ENCODE measurements around the gene SLC22A5.

- TF ChIP-seq CTCF (conservative IDR thresholded peaks at IDR 0.05; ENCODE audit: low read length) (no peak), EZH2phosphoT487 (IDR thresholded peaks at IDR 0.05; ENCODE audit: borderline replicate concordance) (no peak)
Observed at GRCh38 chr5:132420706-132421272, 51.3 kb downstream of the SLC22A5 start.
